Occipital lobe (tissue), 2 donors: ENCODE measurements around the gene MEDAG. TPM values are rescaled to one million over a fixed set of nuclear protein-coding genes. Genes with fewer than 3 reads are reported as not detected.

Experiments used
- DNase-seq: peaks from one replicate; lab custom pipeline; 2025; lab: John Stamatoyannopoulos, UW
- total RNA-seq: library from RNA; depleted of rRNA; stranded (reverse); fragments of >200 nt; gene quantifications from one replicate; pipeline ENCODE4 v1.2.3, GENCODE V29; 2014

The MEDAG gene
- 0.78 TPM for total RNA-seq

- no peak for DNase-seq
These were observed at the start of gene MEDAG for GRCh38 chr13:30905932-30906383. MEDAG (plus strand) TSS chr13:30906271; CDS start chr13:30906516, 245 bp downstream.

GRCh38 chr13:30857018-30857417 is 49.1 kb upstream of the MEDAG start:
- DNase-seq = no peak

GRCh38 chr13:30857636-30858035 is 48.4 kb upstream of the MEDAG start:
- DNase-seq = no peak

GRCh38 chr13:30859326-30859725 is 46.7 kb upstream of the MEDAG start:
- no peak for DNase-seq

- DNase-seq = no peak
These were observed 44.9 kb upstream of the MEDAG start for GRCh38 chr13:30861163-30861562.

GRCh38 chr13:30861836-30862467 is 44.1 kb upstream of the MEDAG start:
- DNase-seq = no peak

GRCh38 chr13:30862707-30863106 is 43.4 kb upstream of the MEDAG start:
- DNase-seq = no peak

GRCh38 chr13:30863231-30863630 is 42.8 kb upstream of the MEDAG start:
- no peak for DNase-seq

GRCh38 chr13:30863796-30864195 is 42.3 kb upstream of the MEDAG start:
- DNase-seq = no peak

- no peak for DNase-seq
These were observed 41.5 kb upstream of the MEDAG start for GRCh38 chr13:30864433-30865122.

GRCh38 chr13:30865123-30866049 is 40.7 kb upstream of the MEDAG start:
- peak; percentile 76 for DNase-seq

GRCh38 chr13:30866677-30867076 is 39.4 kb upstream of the MEDAG start:
- DNase-seq = no peak

- no peak for DNase-seq
These were observed 38.9 kb upstream of the MEDAG start for GRCh38 chr13:30867089-30867669.

GRCh38 chr13:30868799-30869470 is 37.1 kb upstream of the MEDAG start:
- DNase-seq = no peak

GRCh38 chr13:30869491-30869890 is 36.6 kb upstream of the MEDAG start:
- no peak for DNase-seq

- no peak for DNase-seq
These were observed 35.8 kb upstream of the MEDAG start for GRCh38 chr13:30870049-30870884.

GRCh38 chr13:30870916-30871587 is 35.0 kb upstream of the MEDAG start:
- DNase-seq = no peak

GRCh38 chr13:30871588-30872275 is 34.3 kb upstream of the MEDAG start:
- DNase-seq = no peak

- no peak for DNase-seq
These were observed 33.8 kb upstream of the MEDAG start for GRCh38 chr13:30872276-30872594.
